GM12878 (cell line): ENCODE measurements around the gene NBEA.
A peak's percentile ranks its signal among the peaks of the same experiment; 100 is the strongest.

Experiments used
- CHD2 ChIP-seq: IDR thresholded peaks from 2 replicates; pipeline ENCODE4 v1.6.1; 2011; ENCODE audit warnings: low read depth, low read length, improper control_type of control experiment, borderline replicate concordance
- CREB1 ChIP-seq: IDR thresholded peaks from 2 replicates; pipeline ENCODE4 v1.6.1; 2012; ENCODE audit warnings: low read depth, mild to moderate bottlenecking, inconsistent platforms
- CTCF ChIP-seq, 3 experiments: IDR thresholded peaks in 2 of 3; conservative IDR thresholded peaks in 1 of 3; 2 replicates each; pipeline ENCODE4 v1.5.1; 2011; ENCODE audit warnings: low read depth in 3 of 3, low read length in 3 of 3, mild to moderate bottlenecking in 3 of 3, control low read depth in 2 of 3, moderate library complexity in 2 of 3, inconsistent platforms in 1 of 3, mixed read lengths in 1 of 3; ENCODE audit not compliant: control insufficient read depth in 2 of 3, insufficient read depth in 1 of 3; ENCODE audit errors: extremely low read depth in 1 of 3
- ETV6 ChIP-seq, 2 experiments: fragments of 450-650 bp in 1 of 2; IDR thresholded peaks in 1 of 2; conservative IDR thresholded peaks in 1 of 2; 2 replicates each; pipeline ENCODE4 v1.6.1; 2014; ENCODE audit warnings: antibody characterized with exemption in 1 of 2, borderline replicate concordance in 1 of 2, low read depth in 1 of 2, mild to moderate bottlenecking in 1 of 2, moderate library complexity in 1 of 2
- EZH2 ChIP-seq: IDR thresholded peaks from 2 replicates; pipeline ENCODE4 v1.6.1; 2012; ENCODE audit warnings: low read depth, mild to moderate bottlenecking, control low read depth, inconsistent platforms, low read length, borderline replicate concordance; ENCODE audit not compliant: control insufficient read depth
- FOXK2 ChIP-seq: fragments of 450-650 bp; IDR thresholded peaks from 2 replicates; pipeline ENCODE4 v1.6.1; 2017; ENCODE audit warnings: mild to moderate bottlenecking, moderate library complexity
- HDAC2 ChIP-seq: fragments of 200-600 bp; sonication (generic); IDR thresholded peaks from 2 replicates; pipeline ENCODE4 v1.6.1; 2017
- NFYB ChIP-seq: IDR thresholded peaks from 2 replicates; pipeline ENCODE4 v1.6.1; 2011; ENCODE audit warnings: low read depth, mild to moderate bottlenecking, low read length, improper control_type of control experiment, moderate library complexity; ENCODE audit not compliant: insufficient read depth
- PAX8 ChIP-seq: fragments of 450-650 bp; IDR thresholded peaks from 2 replicates; pipeline ENCODE4 v1.6.1; 2017; ENCODE audit warnings: mild to moderate bottlenecking, moderate library complexity
- STAT3 ChIP-seq: IDR thresholded peaks from 2 replicates; pipeline ENCODE4 v1.6.1; 2011; ENCODE audit warnings: low read depth, low read length, improper control_type of control experiment
- TAF1 ChIP-seq: IDR thresholded peaks from 2 replicates; pipeline ENCODE4 v1.6.1; 2011; ENCODE audit warnings: mild to moderate bottlenecking, low read depth, low read length, borderline replicate concordance
- ZZZ3 ChIP-seq: IDR thresholded peaks from 2 replicates; pipeline ENCODE4 v1.6.1; 2011; ENCODE audit warnings: low read depth; ENCODE audit not compliant: control insufficient read depth, insufficient read length

DNA sequence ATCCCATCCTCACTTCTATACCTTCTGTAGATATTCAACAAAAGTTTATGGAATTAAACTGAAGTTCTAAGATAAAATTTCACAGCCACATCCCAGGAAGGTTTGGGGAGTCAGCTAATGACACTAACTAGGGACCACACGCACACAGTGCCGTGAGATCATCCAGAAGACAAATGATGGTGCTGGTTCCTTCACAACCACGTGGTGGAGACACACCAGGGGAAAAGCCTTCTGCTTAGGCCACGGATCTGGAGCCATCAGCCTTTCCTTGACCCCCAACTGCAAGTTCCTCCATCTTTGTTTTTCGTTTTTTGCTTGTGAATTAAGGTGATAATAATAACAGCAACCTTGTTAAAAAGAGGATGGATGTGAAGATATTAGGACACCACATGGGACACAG, 776.0 kb downstream of the NBEA start:
- no peak for TF ChIP-seq NFYB
- TF ChIP-seq HDAC2, result no peak
- TF ChIP-seq CHD2, result no peak
- TF ChIP-seq ETV6 (conservative IDR thresholded peaks at IDR 0.05 in 1 of 2, IDR thresholded peaks at IDR 0.05 in 1 of 2; ENCODE audit: borderline replicate concordance in 1 of 2, low read depth in 1 of 2), result no peak
- TF ChIP-seq CTCF (IDR thresholded peaks at IDR 0.05 in 2 of 3, conservative IDR thresholded peaks at IDR 0.05 in 1 of 3; ENCODE audit: control insufficient read depth in 2 of 3, extremely low read depth in 1 of 3, insufficient read depth in 1 of 3, low read depth in 3 of 3, low read length in 3 of 3), result 0 out of 6 replicates have a peak, but pooled peaks of 1 of the 3 experiments have one; percentile 1
- TF ChIP-seq STAT3, result no peak
- no peak for TF ChIP-seq PAX8
- TF ChIP-seq CREB1, result no peak
- TF ChIP-seq FOXK2, result no peak
- no peak for TF ChIP-seq TAF1
- TF ChIP-seq EZH2, result no peak
- TF ChIP-seq ZZZ3, result no peak
